IPS-NIHi11 (cell line): ENCODE data around the gene CTDSP2.

Experiments
- DNase-seq: peaks from one replicate; pipeline ENCODE4 v3.0.0; 2012; ENCODE audit warnings: mixed read lengths, low spot score

The CTDSP2 gene

GRCh38 chr12:57815177-57816000 lies 31.1 kb downstream of the CTDSP2 start:
- peak; percentile 67 for DNase-seq

- DNase-seq, result no peak
Observed at GRCh38 chr12:57813971-57814772, 32.4 kb downstream of the CTDSP2 start.

GRCh38 chr12:57813111-57813970 lies 33.2 kb downstream of the CTDSP2 start:
- no peak for DNase-seq

DNA sequence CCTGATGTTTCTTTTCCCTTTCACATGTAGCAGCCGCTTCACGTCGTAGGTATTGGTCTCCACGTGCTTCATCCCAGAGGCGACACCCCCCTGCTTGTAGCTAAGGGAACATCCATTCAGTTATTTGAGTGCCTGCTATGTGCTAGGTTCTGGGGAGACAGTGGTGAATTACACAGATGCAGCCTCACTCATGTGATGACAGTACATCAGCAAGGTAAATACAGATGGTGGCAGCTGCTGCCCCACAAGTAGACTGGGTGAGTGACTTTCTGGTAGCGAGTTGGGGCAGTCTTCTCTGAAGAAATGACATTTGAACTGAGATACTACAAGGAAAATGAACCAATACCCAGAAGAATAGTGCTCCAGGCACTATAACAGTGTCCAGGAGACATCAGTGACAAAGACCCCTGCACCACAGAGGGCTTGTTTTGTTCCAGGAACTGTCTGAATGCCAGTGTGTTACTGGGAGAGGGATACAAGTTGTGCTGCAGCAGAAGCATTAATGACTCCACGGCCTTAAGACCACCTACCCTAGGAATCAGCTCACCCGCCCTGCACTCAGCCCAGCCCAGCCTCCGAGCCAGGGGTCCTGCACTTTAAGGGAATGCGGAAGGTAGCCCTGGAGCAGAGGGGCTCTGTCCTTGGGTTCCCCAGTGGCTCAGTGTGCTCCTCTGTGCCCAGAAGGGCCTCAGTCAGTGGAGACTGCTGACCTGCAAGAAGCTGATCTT lies 35.3 kb downstream of the CTDSP2 start:
- DNase-seq, result no peak

- no peak for DNase-seq
Observed at GRCh38 chr12:57810450-57810849, 36.1 kb downstream of the CTDSP2 start.

GRCh38 chr12:57809425-57809824 lies 37.1 kb downstream of the CTDSP2 start:
- no peak for DNase-seq

DNA sequence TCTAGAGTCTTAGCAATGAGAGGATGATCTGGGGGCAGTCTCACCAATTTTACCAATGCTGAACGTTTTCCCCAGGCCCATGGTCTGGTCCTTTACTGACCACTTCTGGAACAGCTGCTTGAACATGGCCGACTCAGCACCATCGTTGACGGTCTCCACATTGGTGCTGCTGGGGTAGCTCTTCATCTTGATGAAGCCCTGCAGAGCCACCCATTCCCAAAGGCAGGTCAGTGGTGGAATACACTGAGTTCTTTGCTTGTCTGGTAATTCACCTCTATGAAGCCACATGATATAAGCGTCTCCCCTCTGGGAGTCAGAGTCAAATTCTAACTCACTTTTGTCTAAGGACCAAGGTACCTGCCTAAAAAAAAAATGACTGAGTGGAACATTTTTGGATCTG lies 38.2 kb downstream of the CTDSP2 start:
- DNase-seq, result no peak

DNA sequence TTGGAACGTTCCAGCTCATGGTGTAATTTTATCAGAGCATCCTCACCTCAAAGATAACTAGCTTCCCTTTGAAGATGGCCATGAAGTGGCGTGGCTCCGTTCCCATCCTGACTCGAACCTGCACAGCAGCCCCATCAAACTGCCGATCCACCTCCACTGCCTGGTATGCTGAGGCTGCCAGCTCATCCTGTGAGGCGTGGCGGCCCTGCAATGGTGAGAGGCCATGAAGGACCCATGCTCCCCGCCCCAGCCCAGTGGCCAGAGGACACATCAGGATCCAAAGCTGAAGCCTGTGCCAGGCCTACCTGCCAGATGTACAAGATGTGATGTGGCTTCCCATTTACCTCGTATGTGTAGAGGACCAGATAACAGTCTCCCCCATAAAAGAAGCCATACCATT lies 39.2 kb downstream of the CTDSP2 start:
- DNase-seq, result no peak

GRCh38 chr12:57806677-57807076 lies 39.9 kb downstream of the CTDSP2 start:
- no peak for DNase-seq

DNA sequence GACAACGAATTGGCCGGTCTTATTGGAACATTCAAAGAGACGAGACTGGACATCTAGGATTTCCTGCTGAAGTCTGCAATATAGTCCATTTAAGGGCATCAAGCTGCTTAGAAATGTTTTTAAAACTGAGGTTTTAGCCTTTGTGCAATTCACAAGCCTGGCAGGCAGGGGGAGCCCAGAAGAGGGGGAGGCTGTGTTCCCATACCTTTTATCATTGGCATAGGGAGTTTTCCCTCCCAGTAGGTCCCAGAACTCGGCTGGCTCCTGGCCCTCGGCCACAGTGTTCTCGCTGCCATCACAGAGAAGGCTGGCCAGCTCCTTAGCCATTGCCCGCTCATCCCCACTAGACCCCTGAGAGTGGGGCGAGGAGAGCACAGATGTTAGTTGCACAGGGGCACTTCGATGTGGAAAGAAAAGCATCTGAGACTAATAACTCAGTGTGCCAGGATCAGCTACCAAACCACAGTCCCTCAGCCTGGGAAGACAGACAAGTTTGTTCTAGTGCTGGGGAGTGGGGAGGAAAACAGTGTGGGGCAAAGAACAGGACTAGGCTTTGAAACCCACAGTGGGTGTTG lies 43.1 kb downstream of the CTDSP2 start:
- DNase-seq, result peak; percentile 85

DNA sequence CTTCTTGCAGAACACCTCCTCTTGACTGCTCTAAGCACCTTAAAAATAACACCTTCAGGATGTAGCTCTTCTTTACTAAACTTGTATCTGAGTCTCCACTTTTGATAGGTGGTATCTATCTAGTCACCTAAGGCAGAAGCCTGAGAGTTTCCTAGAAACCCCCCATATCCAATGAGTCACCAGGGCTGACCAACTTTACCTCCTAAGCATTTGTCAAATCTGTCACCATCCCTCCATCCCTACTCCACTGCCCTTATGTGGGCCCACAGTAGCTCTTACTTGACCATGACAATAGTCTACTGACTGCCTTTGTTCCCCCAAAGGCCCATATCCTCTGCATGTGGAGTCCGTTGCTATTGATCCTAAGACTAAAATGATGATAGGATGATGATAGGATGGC lies 43.9 kb downstream of the CTDSP2 start:
- DNase-seq, result no peak

GRCh38 chr12:57800965-57801364 lies 45.6 kb downstream of the CTDSP2 start:
- no peak for DNase-seq

DNA sequence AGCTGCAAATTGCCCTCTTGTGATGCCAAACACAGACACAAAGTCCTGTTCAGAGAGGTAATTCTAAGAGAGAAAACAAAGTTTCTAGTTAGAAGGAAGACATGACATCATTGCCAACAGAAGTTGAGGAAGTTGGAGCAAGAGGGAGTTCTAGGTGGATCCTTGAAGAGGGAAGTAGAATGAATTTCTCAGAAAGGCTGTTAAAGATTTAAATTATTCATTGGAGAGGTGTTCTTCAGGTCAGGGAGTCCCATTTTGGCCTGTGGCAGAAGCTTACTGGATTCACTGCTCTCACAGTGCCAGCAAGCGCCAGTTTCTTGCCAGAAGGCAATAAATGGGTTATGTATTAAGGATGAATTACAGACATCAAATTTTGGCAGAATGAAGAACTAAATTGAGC lies 48.6 kb downstream of the CTDSP2 start:
- DNase-seq, result no peak

- no peak for DNase-seq
Observed at GRCh38 chr12:57796996-57797395, 49.5 kb downstream of the CTDSP2 start.

- no peak for DNase-seq
Observed at GRCh38 chr12:57795354-57795753, 51.2 kb downstream of the CTDSP2 start.

DNA sequence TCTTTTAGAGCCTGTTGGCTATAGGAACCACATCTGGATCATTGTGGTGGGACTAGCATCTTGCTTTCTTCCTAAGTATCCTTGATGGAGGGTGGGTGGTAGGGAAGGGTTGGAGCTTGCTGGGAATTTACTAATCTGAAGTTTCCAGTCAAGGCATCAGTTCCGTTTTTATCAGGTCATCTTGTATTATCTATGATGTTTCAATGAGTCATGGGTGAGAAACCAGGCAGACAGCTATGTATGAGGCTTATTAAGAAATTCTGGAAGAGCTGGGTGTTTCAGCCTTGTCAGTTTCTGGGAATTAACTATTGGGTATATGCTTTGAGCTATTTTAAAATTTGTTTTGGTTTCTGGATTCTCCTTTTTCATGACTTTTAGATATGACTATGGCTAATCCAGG lies 52.6 kb downstream of the CTDSP2 start:
- no peak for DNase-seq

- no peak for DNase-seq
Observed at GRCh38 chr12:57783861-57784260, 62.7 kb downstream of the CTDSP2 start.

- no peak for DNase-seq
Observed at GRCh38 chr12:57783466-57783801, 63.1 kb downstream of the CTDSP2 start.

DNA sequence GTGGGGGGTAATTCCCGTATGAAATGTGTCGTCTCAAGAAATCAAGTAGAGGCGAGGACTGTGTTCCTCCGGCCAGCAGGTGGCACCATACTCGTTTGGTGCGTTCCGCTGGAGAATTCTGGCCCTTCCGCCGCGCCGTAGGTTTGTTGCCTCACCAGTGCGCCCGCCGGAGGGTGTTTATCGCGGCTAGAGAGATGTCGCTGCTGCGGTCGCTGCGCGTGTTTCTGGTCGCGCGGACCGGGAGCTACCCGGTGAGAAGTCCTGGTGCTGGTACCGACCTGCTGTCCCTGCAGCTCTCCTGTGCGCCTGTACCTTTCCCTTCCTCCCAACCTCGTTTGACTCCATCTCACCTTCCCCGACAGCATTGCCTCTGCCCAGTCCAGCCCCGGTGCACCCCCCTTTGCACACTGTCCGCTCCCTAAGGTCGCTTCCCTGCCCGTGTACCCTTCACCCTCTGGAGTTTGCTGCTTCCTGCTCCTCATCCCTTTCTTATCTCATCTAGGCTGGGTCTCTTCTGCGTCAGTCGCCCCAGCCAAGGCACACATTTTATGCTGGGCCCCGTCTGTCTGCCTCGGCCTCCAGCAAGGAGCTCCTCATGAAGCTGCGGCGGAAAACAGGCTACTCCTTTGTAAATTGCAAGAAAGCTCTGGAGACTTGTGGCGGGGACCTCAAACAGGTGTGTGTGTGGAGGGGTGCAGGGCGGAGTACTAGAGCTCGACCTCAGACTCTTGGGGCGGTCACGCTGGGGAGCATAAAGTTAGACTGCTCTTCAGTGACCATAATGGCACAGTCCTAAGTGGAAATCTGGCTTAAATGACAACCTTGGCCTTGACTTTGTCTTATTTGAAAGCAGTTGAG lies 63.7 kb downstream of the CTDSP2 start, which contains the start of gene TSFM:
TSFM (plus strand) TSS at position 180 of the 858 bp plus-strand sequence; CDS start at position 195, 15 bp downstream.
- DNase-seq, result peak; percentile 90

GRCh38 chr12:57782243-57782607 lies 64.3 kb downstream of the CTDSP2 start:
- DNase-seq, result no peak
